Right cardiac atrium (tissue), 5 donors: ENCODE results near the gene PCDHGC3. TPM values are rescaled to one million over a fixed set of nuclear protein-coding genes. Genes with fewer than 3 reads are reported as not detected.
"Not testable (repeated sequence)": the region's sequence is repeated elsewhere in the genome, so short reads cannot be mapped to it uniquely, and the experiment has no call there.

Experiments
- ATAC-seq, 2 donors: fragments of 200-7000 bp; cut with Tn5 transposase; one replicate each; pipeline versions ENCODE4 v1.8.0 to v1.9.1; 2020; ENCODE audit warnings: moderate library complexity in 2 of 2, mild to moderate bottlenecking in 1 of 2
- DNase-seq, 3 donors: peaks; one replicate each; pipeline ENCODE4 v3.0.0-alpha.2; 2020
- H3K27ac ChIP-seq: one replicate; pipeline ENCODE4 v1.5.1; 2013; ENCODE audit warnings: mild to moderate bottlenecking, low read length, control low read depth, moderate library complexity
- H3K27me3 ChIP-seq: one replicate; pipeline ENCODE4 v1.6.1; 2013; ENCODE audit not compliant: control insufficient read depth, insufficient read depth
- H3K4me1 ChIP-seq: one replicate; pipeline ENCODE4 v1.6.1; 2013; ENCODE audit warnings: low read length; ENCODE audit not compliant: control insufficient read depth, insufficient read depth
- H3K4me3 ChIP-seq: one replicate; pipeline ENCODE4 v1.5.1; 2013; ENCODE audit warnings: low read length, control low read depth
- H3K9me3 ChIP-seq: one replicate; pipeline ENCODE4 v1.6.1; 2013; ENCODE audit warnings: low read length; ENCODE audit not compliant: control insufficient read depth
- WGBS: extraction: QIAGEN DNeasy Blood & Tissue Kit; methylation state at CpG from one replicate; pipeline ENCODE4 v1.1.7; 2013; 5-methylcytosine and 5-hydroxymethylcytosine counted together
- intact Hi-C, 4 donors: fragments of 100-400 bp; cut with DNase I; formaldehyde crosslinking; loops; one replicate each; pipeline versions ENCODE4 v1.11.0 to v1.14.0; 2022 to 2023
- long read RNA-seq, 4 donors: library from polyadenylated mRNA; unstranded; transcript quantifications; one replicate each; pipeline ENCODE4 v2.0.0, GENCODE V29; 2020 to 2021
- polyA plus RNA-seq: library from polyadenylated mRNA; stranded (reverse); fragments of 200-250 nt; gene quantifications from one replicate; pipeline ENCODE4 v1.2.3, GENCODE V29; 2013
- total RNA-seq, 4 donors: library from RNA; stranded (reverse); fragmentation: NEBNext Ultra II Directional; extraction: Animal tissue kit (Norgen Biotek cat#: 25700); gene quantifications; one replicate each; pipeline ENCODE4 v1.2.1, GENCODE V29; 2021
- donor health status: healthy with polysubstance abuse.
- donor health status: DM: no; HTN: yes; CAD: no.
- donor health status: DM: no; HTN: no; CAD: no.
- donor health status: DM: no; HTN: yes; CAD: no; lungs with severe emphysema.
- donor health status: DM: yes; HTN: yes; CAD: no.

Gene PCDHGC3
- total RNA-seq: 10 to 100 TPM; 19.6 to 42.5 (median 33.5) TPM
- 35.5 TPM for polyA plus RNA-seq
- long read RNA-seq, donor 1, full-length matches to known transcripts: 27 of 52 reads
- long read RNA-seq, donor 1, partial matches to known transcripts: 24 of 52 reads
- long read RNA-seq, donor 1, other reads (novel, unspliced or antisense): 1 of 52 reads
- long read RNA-seq, donor 2, full-length matches to known transcripts: 3 of 9 reads
- long read RNA-seq, donor 2, partial matches to known transcripts: 5 of 9 reads
- long read RNA-seq, donor 2, other reads (novel, unspliced or antisense): 1 of 9 reads
- long read RNA-seq, donor 3, full-length matches to known transcripts: 22 of 63 reads
- long read RNA-seq, donor 3, partial matches to known transcripts: 40 of 63 reads
- long read RNA-seq, donor 3, other reads (novel, unspliced or antisense): 1 of 63 reads
- long read RNA-seq, donor 4, partial matches to known transcripts: 3 of 4 reads
- long read RNA-seq, donor 4, other reads (novel, unspliced or antisense): 0 of 4 reads

DNA sequence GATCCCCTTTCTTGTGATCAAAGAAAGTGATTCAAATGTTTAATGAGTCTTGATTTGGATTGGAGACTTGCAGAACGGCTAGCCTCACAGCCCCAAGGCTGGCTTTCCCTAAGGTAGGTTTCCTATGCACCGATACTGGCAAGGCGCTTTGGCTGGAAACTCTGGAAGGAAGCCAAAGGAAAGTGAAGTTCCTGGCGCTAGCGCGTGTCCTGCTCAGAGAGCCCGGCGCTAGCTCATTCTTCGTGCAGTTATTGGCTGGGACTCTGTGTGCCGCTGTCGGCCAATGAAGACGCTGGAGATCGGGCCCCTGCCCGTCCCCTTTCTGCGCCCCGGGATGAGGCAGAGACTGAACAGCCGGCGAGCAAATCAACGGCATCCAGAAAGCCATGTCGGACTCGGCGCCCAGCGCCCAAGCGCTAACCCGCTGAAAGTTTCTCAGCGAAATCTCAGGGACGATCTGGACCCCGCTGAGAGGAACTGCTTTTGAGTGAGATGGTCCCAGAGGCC is at the start of gene PCDHGC3:
TSS of gene PCDHGC3 (plus strand) at position 342 of the 507 bp plus-strand sequence. CDS start at position 493, 151 bp downstream.
- DNase-seq: peak; percentile 94 to 97 (median 96)
- peak within 1 kb of the TSS; percentile 72 for H3K4me3 ChIP-seq
- H3K9me3 ChIP-seq: no peaks in the 10 kb centered on the region
- H3K27me3 ChIP-seq: no peaks in the 10 kb centered on the region
- ATAC-seq: peak; percentile 99 to 100
- intact Hi-C loops: loop anchor here (2.0 to 10.0 kb wide), 3 partner anchors 47 to 49 kb away; no protein-coding TSS in a partner anchor
- H3K27ac ChIP-seq: peak within 1 kb of the TSS; percentile 90
- H3K4me1 ChIP-seq: peaks cover 9% of the 10 kb centered on the region
- under 1% methylated on average over 28 of the region's 28 CpGs for whole genome bisulfite sequencing

DNA sequence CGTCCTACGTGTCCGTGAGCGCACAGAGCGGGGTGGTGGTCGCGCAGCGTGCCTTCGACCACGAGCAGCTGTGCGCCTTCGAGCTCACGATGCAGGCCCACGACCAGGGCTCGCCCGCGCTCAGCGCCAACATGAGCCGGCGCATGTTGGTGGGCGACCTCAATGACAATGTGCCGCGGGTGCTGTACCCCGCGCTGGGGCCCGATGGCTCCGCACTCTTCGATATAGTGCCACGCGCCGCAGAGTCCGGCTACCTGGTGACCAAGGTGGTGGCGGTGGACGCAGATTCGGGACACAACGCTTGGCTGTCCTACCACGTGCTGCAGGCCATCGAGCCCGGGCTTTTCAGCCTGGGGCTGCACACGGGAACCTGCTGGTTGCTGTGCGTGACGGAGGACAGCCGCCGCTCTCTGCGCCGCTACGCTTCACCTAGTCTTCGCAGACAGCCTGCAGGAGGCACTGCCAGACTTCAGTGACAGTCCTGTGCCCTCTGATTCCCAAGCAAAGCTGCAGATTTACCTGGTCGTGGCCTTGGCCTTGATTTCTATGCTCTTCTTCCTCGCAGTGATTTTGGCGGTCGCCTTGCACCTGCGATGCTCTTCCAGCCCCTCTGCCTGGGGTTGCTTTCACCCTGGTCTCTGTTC is 47.9 kb upstream of the PCDHGC3 start:
- Histone ChIP-seq H3K4me3 (no peak overlapping the region), H3K27me3 (no peaks in the 10 kb centered on the region), H3K4me1 (no peaks in the 10 kb centered on the region), H3K9me3 (peaks cover 13% of the 10 kb centered on the region), H3K27ac (no peak overlapping the region)
- peak in 1 of 3 donors; percentile 41 for DNase-seq
- WGBS: 42% methylated on average over 53 of the region's 53 CpGs
- no peak for ATAC-seq
- intact Hi-C loops: loop anchor here in 2 of 4 donors (5.0 to 10.0 kb wide), 3 partner anchors 53 to 129 kb away; partner anchors contain the start of genes PCDHGA6 (in 1 of the 2) and PCDHGB3 (in 1 of the 2)

- no peaks in the 10 kb centered on the region for H3K27me3 ChIP-seq
- peaks cover 11% of the 10 kb centered on the region for H3K9me3 ChIP-seq
- no peaks in the 10 kb centered on the region for H3K4me1 ChIP-seq
- WGBS: 12% methylated on average over 33 of the region's 33 CpGs
- ATAC-seq: peak; percentile 86 to 89
- intact Hi-C loops: loop anchor here in 1 of 4 donors (5.0 kb wide), 1 partner anchor 92 kb away; no protein-coding TSS in a partner anchor
- H3K4me3 ChIP-seq: peak within 1 kb of the TSS; percentile 1
- DNase-seq: peak; percentile 66 to 81 (median 75)
- H3K27ac ChIP-seq: no peak within 1 kb of the TSS
These were observed 45.2 kb upstream of the PCDHGC3 start, which contains the start of gene PCDHGA12 for GRCh38 chr5:141430332-141431113. Gene PCDHGA12, plus strand, starts transcription at chr5:141430507. Its CDS starts 253 bp downstream, at chr5:141430760.

- peaks cover 9% of the 10 kb centered on the region for H3K9me3 ChIP-seq
- peak in 1 of 3 donors; percentile 67 for DNase-seq
- WGBS: 10% methylated on average over 37 of the region's 37 CpGs
- peak in 1 of 2 donors; percentile 56 for ATAC-seq
- H3K4me1 ChIP-seq: no peaks in the 10 kb centered on the region
- peak overlapping the region; percentile 1 for H3K4me3 ChIP-seq
- intact Hi-C loops: loop anchor here in 1 of 4 donors (5.0 kb wide), 1 partner anchor 91 kb away; no protein-coding TSS in a partner anchor
- no peak overlapping the region for H3K27ac ChIP-seq
- H3K27me3 ChIP-seq: no peaks in the 10 kb centered on the region
These were observed 44.5 kb upstream of the PCDHGC3 start for GRCh38 chr5:141431286-141431685.

DNA sequence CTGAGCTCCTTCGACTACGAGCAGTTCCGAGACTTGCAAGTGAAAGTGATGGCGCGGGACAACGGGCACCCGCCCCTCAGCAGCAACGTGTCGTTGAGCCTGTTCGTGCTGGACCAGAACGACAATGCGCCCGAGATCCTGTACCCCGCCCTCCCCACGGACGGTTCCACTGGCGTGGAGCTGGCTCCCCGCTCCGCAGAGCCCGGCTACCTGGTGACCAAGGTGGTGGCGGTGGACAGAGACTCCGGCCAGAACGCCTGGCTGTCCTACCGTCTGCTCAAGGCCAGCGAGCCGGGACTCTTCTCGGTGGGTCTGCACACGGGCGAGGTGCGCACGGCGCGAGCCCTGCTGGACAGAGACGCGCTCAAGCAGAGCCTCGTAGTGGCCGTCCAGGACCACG is 43.5 kb upstream of the PCDHGC3 start:
- intact Hi-C loops: loop anchor here in 1 of 4 donors (5.0 kb wide), 1 partner anchor 90 kb away; no protein-coding TSS in a partner anchor
- ATAC-seq, H3K4me3 ChIP-seq, DNase-seq, H3K27ac ChIP-seq, H3K4me1 ChIP-seq, H3K9me3 ChIP-seq, H3K27me3 ChIP-seq: not testable (repeated sequence)
- 26% methylated on average over 36 of the region's 38 CpGs for WGBS

DNA sequence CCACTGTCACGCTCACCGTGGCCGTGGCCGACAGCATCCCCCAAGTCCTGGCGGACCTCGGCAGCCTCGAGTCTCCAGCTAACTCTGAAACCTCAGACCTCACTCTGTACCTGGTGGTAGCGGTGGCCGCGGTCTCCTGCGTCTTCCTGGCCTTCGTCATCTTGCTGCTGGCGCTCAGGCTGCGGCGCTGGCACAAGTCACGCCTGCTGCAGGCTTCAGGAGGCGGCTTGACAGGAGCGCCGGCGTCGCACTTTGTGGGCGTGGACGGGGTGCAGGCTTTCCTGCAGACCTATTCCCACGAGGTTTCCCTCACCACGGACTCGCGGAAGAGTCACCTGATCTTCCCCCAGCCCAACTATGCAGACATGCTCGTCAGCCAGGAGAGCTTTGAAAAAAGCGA is 43.0 kb upstream of the PCDHGC3 start:
- DNase-seq, H3K27ac ChIP-seq, H3K27me3 ChIP-seq, H3K9me3 ChIP-seq, H3K4me1 ChIP-seq, ATAC-seq, H3K4me3 ChIP-seq: not testable (repeated sequence)
- WGBS: 26% methylated on average over 29 of the region's 29 CpGs
- intact Hi-C loops: loop anchor here in 1 of 4 donors (5.0 kb wide), 1 partner anchor 90 kb away; no protein-coding TSS in a partner anchor

- intact Hi-C loops: loop anchor here in 1 of 4 donors (5.0 kb wide), 1 partner anchor 88 kb away; no protein-coding TSS in a partner anchor
- no peak for ATAC-seq
- Histone ChIP-seq H3K27me3 (no peaks in the 10 kb centered on the region), H3K9me3 (no peaks in the 10 kb centered on the region), H3K4me3 (no peak overlapping the region), H3K4me1 (no peaks in the 10 kb centered on the region), H3K27ac (no peak overlapping the region)
- 79% methylated on average over 2 of the region's 2 CpGs for WGBS
- no peak for DNase-seq
These were observed 41.8 kb upstream of the PCDHGC3 start for GRCh38 chr5:141434006-141434405.

- no peaks in the 10 kb centered on the region for H3K9me3 ChIP-seq
- no peak overlapping the region for H3K4me3 ChIP-seq
- H3K27me3 ChIP-seq: no peaks in the 10 kb centered on the region
- ATAC-seq (no peak), DNase-seq (no peak)
- intact Hi-C loops: no loop called here
- H3K4me1 ChIP-seq: no peaks in the 10 kb centered on the region
- 94% methylated on average over 2 of the region's 2 CpGs for WGBS
- no peak overlapping the region for H3K27ac ChIP-seq
These were observed 38.5 kb upstream of the PCDHGC3 start for GRCh38 chr5:141437221-141437620.

GRCh38 chr5:141439411-141440141 is 36.2 kb upstream of the PCDHGC3 start:
- no peaks in the 10 kb centered on the region for H3K9me3 ChIP-seq

More at GRCh38 chr5:141439411-141440141, 36.2 kb upstream of the PCDHGC3 start:
- no peaks in the 10 kb centered on the region for H3K27me3 ChIP-seq
- no peaks in the 10 kb centered on the region for H3K4me1 ChIP-seq
- intact Hi-C loops: no loop called here
- ATAC-seq: no peak
- H3K27ac ChIP-seq: no peak overlapping the region
- WGBS: 66% methylated on average over 10 of the region's 10 CpGs
- DNase-seq: no peak
- H3K4me3 ChIP-seq: no peak overlapping the region
